Measurements from ENCODE around the gene ADAMTS18.
"Not testable (repeated sequence)": the region's sequence is repeated elsewhere in the genome, so short reads cannot be mapped to it uniquely, and the experiment has no call there.

The ADAMTS18 gene

DNA sequence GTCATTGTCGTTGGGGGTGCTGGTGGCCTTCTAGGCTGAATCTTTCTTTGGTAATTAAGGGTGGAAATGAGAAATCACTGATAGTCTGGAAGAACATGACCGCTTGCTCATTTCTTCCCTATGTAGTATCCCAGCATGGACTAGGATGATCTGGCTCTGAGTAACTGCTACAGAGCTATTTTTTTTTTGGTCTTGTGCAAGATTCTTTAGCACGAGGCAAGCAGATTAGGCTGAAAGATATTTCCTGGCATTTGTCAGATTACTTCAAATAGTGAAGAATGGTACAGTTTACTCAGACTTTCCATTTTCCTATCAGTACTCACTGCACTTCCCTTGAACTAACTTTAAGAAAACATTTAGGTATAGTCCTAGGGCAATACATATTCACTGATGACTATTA, 146.6 kb downstream of the ADAMTS18 start:
- DNase-seq (ENCODE audit: low read depth in 2 of 2) = no peak

- DNase-seq (ENCODE audit: low read depth in 2 of 2) = no peak
These were observed 149.2 kb downstream of the ADAMTS18 start for GRCh38 chr16:77285676-77286075.

- DNase-seq (ENCODE audit: low read depth in 2 of 2) = no peak
These were observed 152.5 kb downstream of the ADAMTS18 start for GRCh38 chr16:77282345-77282744.

DNA sequence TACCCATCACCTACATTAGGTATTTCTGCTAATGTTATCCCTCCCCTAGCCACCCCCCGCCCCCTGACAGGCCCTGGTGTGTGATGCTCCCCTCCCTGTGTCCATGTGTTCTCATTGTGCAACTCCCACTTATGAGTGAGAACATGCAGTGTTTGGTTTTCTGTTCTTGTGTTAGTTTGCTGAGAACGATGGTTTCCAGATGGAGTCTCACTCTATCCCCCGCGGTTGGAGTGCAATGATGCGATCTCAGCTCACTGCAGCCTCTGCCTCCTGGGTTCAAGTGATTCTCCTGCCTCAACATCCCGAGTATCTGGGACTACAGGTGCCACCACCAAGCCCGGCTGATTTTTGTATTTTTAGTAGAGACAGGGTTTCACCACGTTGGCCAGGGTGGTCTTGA, 155.5 kb downstream of the ADAMTS18 start:
- DNase-seq (ENCODE audit: low read depth in 2 of 2) = not testable (repeated sequence)

DNA sequence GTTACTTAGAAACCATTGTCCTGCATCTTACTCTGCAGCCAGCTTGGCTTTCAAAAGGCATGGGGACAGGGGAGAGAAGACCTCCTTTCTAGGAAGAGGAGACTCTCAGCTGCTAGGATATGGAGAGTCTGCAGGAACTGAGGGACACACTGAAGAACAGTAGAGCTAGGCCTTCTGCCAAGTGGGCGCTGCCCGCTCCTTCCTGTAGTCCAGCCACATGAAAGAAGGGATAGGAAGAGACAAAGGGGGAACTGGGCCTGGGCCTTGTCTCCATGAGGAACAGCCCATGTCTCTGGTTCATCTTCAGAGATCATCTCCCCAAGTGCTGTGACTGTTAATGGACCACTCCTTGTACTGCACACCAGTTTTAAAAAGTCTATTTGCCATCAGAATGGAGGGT, 157.3 kb downstream of the ADAMTS18 start:
- DNase-seq (ENCODE audit: low read depth in 2 of 2) = no peak

GRCh38 chr16:77277141-77277540, 157.7 kb downstream of the ADAMTS18 start:
- no peak for DNase-seq (ENCODE audit: low read depth in 2 of 2)

DNA sequence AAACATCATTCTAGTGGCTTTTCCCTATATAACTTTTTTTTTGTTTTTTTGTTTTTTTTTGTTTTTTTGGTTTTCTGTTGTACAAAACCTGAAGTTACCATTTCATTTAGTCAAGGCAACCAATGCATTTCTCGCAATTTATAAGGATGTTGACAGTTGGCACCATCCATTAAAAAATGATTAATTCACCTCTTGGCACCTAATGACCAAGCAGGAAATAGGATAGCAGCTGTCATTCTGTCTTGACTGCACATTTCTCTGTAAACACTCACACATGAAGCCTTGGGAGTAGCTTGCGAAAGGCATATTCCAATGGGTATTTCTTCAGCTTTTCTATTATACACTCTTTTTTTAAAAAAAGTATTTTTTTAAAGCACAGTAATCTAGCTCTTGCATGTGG, 158.2 kb downstream of the ADAMTS18 start:
- DNase-seq (ENCODE audit: low read depth in 2 of 2) = no peak

GRCh38 chr16:77275303-77275702, 159.5 kb downstream of the ADAMTS18 start:
- DNase-seq (ENCODE audit: low read depth in 2 of 2) = not testable (repeated sequence)

DNA sequence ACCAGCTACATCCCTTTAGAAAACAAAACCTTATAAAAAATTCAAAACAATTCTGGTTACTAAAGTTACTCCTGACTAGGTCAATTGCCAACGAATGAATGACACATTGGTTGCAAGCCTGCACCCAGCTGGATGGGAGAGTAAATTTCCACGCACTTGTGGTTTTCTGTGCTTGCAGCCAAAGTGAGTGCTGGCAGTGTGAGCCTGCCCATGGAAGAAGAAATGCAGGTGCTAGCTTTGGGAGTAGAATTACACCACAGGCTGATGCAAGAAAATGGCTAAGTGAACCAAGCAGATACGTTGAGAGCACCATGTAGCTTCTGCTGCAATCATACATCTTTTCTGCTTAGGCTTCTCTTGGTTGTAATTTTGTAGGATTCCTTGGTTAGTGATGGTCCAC, 161.0 kb downstream of the ADAMTS18 start:
- DNase-seq (ENCODE audit: low read depth in 2 of 2) = no peak

DNA sequence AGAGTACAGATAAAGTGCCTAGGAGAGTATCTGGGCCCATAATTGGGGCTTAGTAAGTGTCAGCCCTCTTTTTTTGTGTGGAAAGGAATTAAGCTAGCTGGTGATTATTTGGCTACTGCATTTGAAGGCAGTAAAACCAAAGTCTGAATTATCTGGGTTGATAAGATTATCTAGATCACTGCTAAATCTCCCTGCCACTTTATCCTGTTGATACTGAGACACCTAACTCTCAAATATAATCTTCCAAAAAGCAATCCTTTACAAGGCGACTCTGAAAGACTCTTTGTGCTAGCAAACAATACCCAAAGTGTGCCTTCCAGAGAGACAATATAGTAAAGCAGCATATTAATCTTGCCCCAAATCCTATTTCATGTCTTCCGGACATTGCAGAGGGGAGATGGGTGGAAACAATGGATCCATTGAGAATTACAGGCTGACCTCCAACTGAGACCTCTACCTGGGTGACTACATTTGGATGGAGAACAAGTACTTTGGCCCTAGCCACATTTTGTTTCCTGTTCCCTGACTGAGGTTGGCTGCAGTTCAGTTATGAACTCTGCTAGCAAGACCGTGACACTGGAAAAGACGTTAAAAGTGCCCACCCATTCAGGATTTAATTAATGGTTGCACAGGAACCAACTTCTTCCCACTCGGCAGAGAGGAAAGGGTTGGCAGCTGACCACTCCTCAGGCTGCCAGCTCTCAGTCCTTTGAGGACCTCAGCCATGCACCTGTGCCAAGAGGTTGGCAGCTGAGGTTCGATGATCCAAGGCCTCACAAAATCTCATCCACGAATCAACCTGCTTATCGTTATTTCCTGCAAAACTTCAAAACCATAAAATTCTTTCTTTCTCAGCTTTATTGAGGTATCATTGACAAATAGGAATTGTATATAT, 163.1 kb downstream of the ADAMTS18 start:
- no peak for DNase-seq (ENCODE audit: low read depth in 2 of 2)

DNA sequence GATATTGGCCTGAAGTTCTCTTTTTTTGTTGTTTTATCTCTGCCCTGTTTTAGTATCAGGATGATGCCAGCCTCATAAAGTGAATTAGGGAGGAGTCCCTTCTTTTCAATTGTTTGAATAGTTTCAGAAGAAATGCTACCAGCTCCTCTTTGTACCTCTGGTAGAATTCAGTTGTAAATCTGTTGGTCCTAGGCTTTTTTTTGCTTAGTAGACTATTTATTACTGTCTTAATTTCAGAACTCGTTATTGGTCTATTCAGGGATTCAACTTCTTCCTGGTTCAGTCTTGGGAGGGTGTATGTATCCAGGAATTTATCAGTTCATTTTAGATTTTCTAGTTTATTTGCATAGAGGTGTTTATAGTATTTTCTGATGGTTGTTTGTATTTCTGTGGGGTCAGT, 168.6 kb downstream of the ADAMTS18 start:
- not testable (repeated sequence) for DNase-seq (ENCODE audit: low read depth in 2 of 2)

DNA sequence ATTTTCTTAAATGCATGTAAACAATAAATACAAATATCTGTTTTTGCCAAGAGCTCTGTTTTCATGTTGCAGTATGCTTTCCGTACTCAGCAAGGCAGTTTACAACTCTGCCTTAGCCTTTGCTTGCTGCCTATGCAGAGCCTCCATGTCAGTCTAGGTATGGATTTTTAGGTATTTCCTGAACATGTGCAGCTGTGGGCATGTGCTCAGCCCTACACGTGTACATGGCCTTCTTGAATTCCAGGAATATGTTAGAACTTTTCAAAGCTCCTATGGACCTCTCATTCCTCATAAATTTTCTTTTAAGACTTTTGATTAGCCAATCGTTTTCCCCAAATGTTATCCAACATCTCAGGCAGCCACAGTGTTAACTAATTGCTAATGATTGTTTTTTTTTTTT, 171.9 kb downstream of the ADAMTS18 start:
- DNase-seq (ENCODE audit: low read depth in 2 of 2) = no peak

DNA sequence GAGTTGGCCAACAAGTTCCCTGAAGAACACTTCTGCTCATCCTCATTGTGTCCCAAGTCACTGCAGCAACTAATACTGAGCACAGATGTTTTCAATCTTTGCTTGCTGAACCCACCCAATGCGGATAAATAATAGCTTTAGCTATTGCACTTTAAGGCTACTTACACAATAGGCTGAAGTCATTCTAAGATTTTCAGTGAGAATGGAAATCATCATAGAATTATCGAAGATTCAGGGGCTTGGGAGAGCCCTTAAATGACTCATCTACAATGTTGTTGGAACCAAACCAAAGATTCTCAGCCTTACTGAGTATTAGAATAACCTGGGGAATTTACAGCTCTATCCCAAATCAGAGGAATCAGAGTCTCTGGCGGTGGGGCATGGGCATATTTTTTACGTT, 184.4 kb downstream of the ADAMTS18 start:
- no peak for DNase-seq (ENCODE audit: low read depth in 2 of 2)

- no peak for DNase-seq (ENCODE audit: low read depth in 2 of 2)
These were observed 188.7 kb downstream of the ADAMTS18 start for GRCh38 chr16:77246150-77246549.

- DNase-seq (ENCODE audit: low read depth in 2 of 2) = not testable (repeated sequence)
These were observed 192.4 kb downstream of the ADAMTS18 start for GRCh38 chr16:77242471-77242870.

DNA sequence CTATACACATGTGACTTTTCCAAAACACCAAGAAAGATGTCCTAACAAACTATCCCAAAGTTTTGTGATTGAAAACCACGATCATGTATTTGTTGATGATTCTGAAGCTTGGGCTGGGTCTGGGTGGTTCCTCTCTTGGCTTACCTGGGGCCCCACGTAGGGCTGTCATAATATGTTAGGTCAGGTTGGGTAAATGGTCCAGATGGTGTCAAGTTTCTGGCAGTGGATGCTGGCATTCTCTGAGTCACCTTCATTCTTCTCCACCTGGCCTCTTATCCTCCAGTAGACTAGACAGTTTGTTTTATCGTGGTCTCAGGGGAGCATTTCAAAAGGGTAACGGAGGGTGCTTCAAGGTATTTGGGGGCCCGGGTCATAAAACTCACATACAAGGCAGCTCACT, 196.2 kb downstream of the ADAMTS18 start:
- DNase-seq (ENCODE audit: low read depth in 2 of 2) = no peak

GRCh38 chr16:77236063-77236511, 198.7 kb downstream of the ADAMTS18 start:
- peak; percentile 72 to 78 for DNase-seq (ENCODE audit: low read depth in 2 of 2)

DNA sequence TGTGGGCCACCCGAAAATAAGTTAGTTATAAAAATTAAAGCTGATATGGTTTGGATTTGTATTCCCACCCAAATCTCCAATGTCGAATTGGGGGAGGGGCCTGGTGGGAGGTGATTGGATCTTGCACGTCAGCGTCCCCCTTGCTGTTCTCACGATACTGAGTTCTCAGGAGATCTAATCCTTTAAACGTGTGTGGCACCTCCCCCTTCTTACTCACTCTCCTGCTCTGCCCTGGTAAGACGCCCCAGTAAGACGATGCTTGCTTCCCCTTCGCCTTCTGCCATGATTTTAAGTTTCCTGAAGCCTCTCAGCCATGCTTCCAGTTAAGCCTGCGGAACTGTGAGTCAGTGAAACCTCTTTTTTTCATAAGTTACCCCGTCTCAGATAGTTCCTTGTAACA, 200.2 kb downstream of the ADAMTS18 start:
- no peak for DNase-seq (ENCODE audit: low read depth in 2 of 2)

DNA sequence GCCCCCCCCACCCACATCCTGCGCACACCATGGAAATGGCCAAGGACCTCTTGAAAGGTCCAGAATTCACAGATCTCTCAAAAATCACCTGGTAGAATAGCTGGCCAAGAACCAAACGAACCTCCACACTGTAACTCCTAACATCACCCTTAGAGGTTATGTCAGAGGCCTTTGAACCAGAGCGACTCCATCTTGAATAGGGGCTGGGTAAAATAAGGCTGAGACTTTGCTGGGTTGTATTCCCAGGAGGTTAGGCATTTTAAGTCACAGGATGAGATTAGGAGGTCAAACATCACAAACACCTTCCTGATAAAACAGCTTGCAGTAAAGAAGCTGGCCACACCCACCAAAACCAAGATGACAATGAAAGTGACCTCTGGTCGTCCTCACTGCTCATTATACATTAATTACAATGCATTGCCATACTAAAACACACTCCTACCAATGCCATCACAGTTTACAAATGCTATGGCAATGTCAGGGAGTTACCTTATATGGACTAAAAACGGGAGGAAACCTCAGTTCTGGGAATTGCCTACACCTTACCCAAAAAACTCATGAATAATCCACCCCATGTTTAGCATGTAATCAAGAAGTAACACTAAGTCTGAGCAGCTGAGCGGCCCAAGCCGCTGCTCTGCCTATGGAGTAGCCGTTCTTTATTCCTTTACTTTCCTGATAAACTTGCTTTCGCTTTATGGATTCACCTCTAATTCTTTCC, 200.9 kb downstream of the ADAMTS18 start:
- no peak for DNase-seq (ENCODE audit: low read depth in 2 of 2)

All from stimulated activated CD8-positive, alpha-beta memory T cell treated with anti-CD3 and anti-CD28 coated beads, Interleukin-7, amount 100 ng/mL, for 1 hour (primary cell).